Skeletal muscle tissue (tissue), 4 donors: Measurements from ENCODE around the gene IFNLR1. TPM values are rescaled to one million over a fixed set of nuclear protein-coding genes. Genes with fewer than 3 reads are reported as not detected.
"Not testable (repeated sequence)": the region's sequence is repeated elsewhere in the genome, so short reads cannot be mapped to it uniquely, and the experiment has no call there.

ENCODE experiments used
- H3K27ac ChIP-seq: one replicate; pipeline ENCODE4 v1.7.0; 2013; ENCODE audit warnings: mild to moderate bottlenecking, low read depth, low read length, inconsistent platforms
- H3K27me3 ChIP-seq, 3 donors: one replicate each; pipeline ENCODE4 v1.7.0; 2013; ENCODE audit warnings: low read length in 3 of 3; ENCODE audit not compliant: control insufficient read depth in 3 of 3, insufficient read depth in 3 of 3
- H3K36me3 ChIP-seq, 3 donors: one replicate each; pipeline ENCODE4 v1.7.0; 2013; ENCODE audit warnings: low read length in 3 of 3; ENCODE audit not compliant: control insufficient read depth in 3 of 3, insufficient read depth in 3 of 3
- H3K4me1 ChIP-seq, 3 donors: one replicate each; pipeline ENCODE4 v1.7.0; 2013; ENCODE audit warnings: low read length in 3 of 3, mild to moderate bottlenecking in 3 of 3; ENCODE audit not compliant: control insufficient read depth in 3 of 3, insufficient read depth in 3 of 3
- H3K4me3 ChIP-seq, 3 donors: one replicate each; pipeline ENCODE4 v1.7.0; 2013; ENCODE audit warnings: low read length in 3 of 3
- H3K9ac ChIP-seq, 3 donors: one replicate each; pipeline ENCODE4 v1.7.0; 2013; ENCODE audit warnings: low read length in 3 of 3, mild to moderate bottlenecking in 3 of 3, moderate library complexity in 2 of 3, low read depth in 1 of 3
- H3K9me3 ChIP-seq, 3 donors: one replicate each; pipeline ENCODE4 v1.7.0; 2013; ENCODE audit warnings: low read length in 3 of 3; ENCODE audit not compliant: control insufficient read depth in 3 of 3
- total RNA-seq: library from RNA; depleted of rRNA; stranded (reverse); fragments of >200 nt; gene quantifications from one replicate; pipeline ENCODE4 v1.2.3, GENCODE V29; 2014
- donor health status: Osteomylitis.

IFNLR1 gene
- total RNA-seq, 1 donor from 2014 or later: not detected

GRCh38 chr1:24222008-24222605, 35.0 kb upstream of the IFNLR1 start:
- Histone ChIP-seq H3K36me3 (no peaks in the 10 kb centered on the region), H3K27me3 (peaks cover 8 to 39% (median 18%) of the 10 kb centered on the region in 3 donors), H3K4me1 (no peaks in the 10 kb centered on the region), H3K9ac (no peak overlapping the region), H3K4me3 (no peak overlapping the region), H3K27ac (no peak overlapping the region), H3K9me3 (no peaks in the 10 kb centered on the region)

DNA sequence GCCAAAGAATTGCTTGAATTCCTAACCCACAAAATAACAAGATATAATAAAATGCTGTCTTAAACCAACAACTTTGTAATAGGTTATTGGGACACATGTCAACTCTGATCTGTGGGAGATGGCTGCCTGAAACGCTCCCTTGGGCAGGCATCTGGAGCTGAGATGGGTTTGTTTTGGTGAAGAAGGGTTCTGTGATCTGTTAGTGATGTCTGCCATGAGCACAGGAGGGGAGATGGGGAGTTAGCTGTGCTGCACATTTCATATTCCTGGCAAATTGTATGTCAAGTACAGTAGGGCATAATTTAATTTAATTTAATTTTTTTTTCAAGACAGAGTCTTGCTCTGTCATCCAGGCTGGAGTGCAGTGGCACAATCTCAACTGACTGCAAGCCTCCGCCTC, 34.2 kb upstream of the IFNLR1 start:
- no peaks in the 10 kb centered on the region for H3K9me3 ChIP-seq
- no peak overlapping the region for H3K4me3 ChIP-seq
- H3K4me1 ChIP-seq: no peaks in the 10 kb centered on the region
- H3K27ac ChIP-seq: no peak overlapping the region
- H3K27me3 ChIP-seq: peaks cover 13 to 47% (median 26%) of the 10 kb centered on the region in 3 donors
- no peak overlapping the region for H3K9ac ChIP-seq
- no peaks in the 10 kb centered on the region for H3K36me3 ChIP-seq

- H3K27ac ChIP-seq: no peak overlapping the region
- no peaks in the 10 kb centered on the region for H3K36me3 ChIP-seq
- peaks cover 0 to 3% (median 1%) of the 10 kb centered on the region in 3 donors for H3K9me3 ChIP-seq
- no peak overlapping the region for H3K4me3 ChIP-seq
- no peak overlapping the region for H3K9ac ChIP-seq
- H3K27me3 ChIP-seq: peaks cover 17 to 44% (median 44%) of the 10 kb centered on the region in 3 donors
- no peaks in the 10 kb centered on the region for H3K4me1 ChIP-seq
Observed at GRCh38 chr1:24216276-24217074, 29.4 kb upstream of the IFNLR1 start.

- Histone ChIP-seq H3K4me1 (no peaks in the 10 kb centered on the region), H3K9ac (no peak overlapping the region), H3K27ac (no peak overlapping the region), H3K27me3 (peaks cover 17 to 40% (median 39%) of the 10 kb centered on the region in 3 donors), H3K4me3 (no peak overlapping the region), H3K36me3 (no peaks in the 10 kb centered on the region), H3K9me3 (peaks cover 0 to 3% (median 1%) of the 10 kb centered on the region in 3 donors)
Observed at GRCh38 chr1:24215226-24215814, 28.2 kb upstream of the IFNLR1 start.

GRCh38 chr1:24212376-24212775, 25.3 kb upstream of the IFNLR1 start:
- Histone ChIP-seq H3K9me3 (peaks cover 0 to 3% (median 1%) of the 10 kb centered on the region in 3 donors), H3K36me3 (no peaks in the 10 kb centered on the region), H3K27ac (no peak overlapping the region), H3K9ac (no peak overlapping the region), H3K4me3 (peak overlapping the region in 1 of 3 donors; percentile 6), H3K4me1 (no peaks in the 10 kb centered on the region), H3K27me3 (peaks cover 10 to 31% (median 25%) of the 10 kb centered on the region in 3 donors)

DNA sequence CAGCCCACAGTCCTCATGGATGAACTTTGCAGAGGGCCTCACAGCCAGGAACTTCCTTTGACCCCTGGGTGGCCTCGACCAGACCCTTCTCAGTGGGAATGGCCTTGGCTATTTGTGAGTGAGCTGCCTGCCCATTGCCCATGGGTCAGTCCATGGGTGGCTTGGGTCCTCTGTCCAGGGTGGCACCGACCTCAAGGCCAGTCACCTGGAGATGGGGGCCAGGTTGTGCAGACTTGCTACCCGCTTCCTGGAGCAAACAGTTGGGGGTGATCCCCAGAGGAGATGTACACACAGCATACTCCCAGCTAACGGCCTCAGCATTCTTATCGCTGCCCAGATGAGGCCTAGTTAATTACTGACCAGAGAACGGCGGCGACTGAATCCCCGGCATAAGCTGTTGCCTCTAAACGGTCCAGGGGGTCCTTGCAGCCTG, 23.1 kb upstream of the IFNLR1 start:
- peaks cover 10 to 27% (median 21%) of the 10 kb centered on the region in 3 donors for H3K27me3 ChIP-seq

GRCh38 chr1:24209097-24209496, 22.0 kb upstream of the IFNLR1 start:
- Histone ChIP-seq H3K36me3 (no peaks in the 10 kb centered on the region), H3K9me3 (peaks cover 0 to 3% (median 1%) of the 10 kb centered on the region in 3 donors), H3K9ac (no peak overlapping the region), H3K27ac (no peak overlapping the region), H3K27me3 (peaks cover 9 to 17% (median 17%) of the 10 kb centered on the region in 3 donors), H3K4me1 (no peaks in the 10 kb centered on the region), H3K4me3 (no peak overlapping the region)

More for the DNA sequence above, 23.1 kb upstream of the IFNLR1 start:
- Histone ChIP-seq H3K9ac (no peak overlapping the region), H3K4me3 (no peak overlapping the region), H3K36me3 (no peaks in the 10 kb centered on the region), H3K4me1 (no peaks in the 10 kb centered on the region), H3K9me3 (peaks cover 0 to 3% (median 1%) of the 10 kb centered on the region in 3 donors), H3K27ac (no peak overlapping the region)

- Histone ChIP-seq H3K9me3 (peaks cover 0 to 3% (median 1%) of the 10 kb centered on the region in 3 donors), H3K27me3 (peaks cover 9 to 17% (median 15%) of the 10 kb centered on the region in 3 donors), H3K36me3 (no peaks in the 10 kb centered on the region), H3K9ac (no peak overlapping the region), H3K27ac (no peak overlapping the region), H3K4me1 (no peaks in the 10 kb centered on the region), H3K4me3 (no peak overlapping the region)
Observed at GRCh38 chr1:24207709-24208108, 20.6 kb upstream of the IFNLR1 start.

DNA sequence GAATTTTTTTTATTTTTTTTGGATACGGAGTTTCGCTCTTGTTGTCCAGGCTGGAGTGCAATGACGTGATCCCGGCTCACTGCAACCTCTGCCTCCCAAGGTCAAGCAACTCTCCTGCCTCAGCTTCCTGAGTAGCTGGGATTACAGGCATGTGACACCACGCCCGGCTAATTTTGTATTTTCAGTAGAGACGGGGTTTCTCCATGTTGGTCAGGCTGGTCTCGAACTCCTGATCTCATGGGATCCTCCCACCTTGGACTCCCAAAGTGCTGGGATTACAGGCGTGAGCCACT, 20.3 kb upstream of the IFNLR1 start:
- not testable (repeated sequence) for H3K27ac ChIP-seq, H3K9me3 ChIP-seq, H3K36me3 ChIP-seq, H3K9ac ChIP-seq, H3K4me3 ChIP-seq, H3K4me1 ChIP-seq
- peaks cover 9 to 17% (median 15%) of the 10 kb centered on the region in 3 donors for H3K27me3 ChIP-seq
